Suppressor macrophage treated with lipopolysaccharide for 4 hours (primary cell): Measurements from ENCODE around the gene PPP1R37.

ENCODE experiments used
- DNase-seq: peaks from one replicate; pipeline ENCODE4 v3.0.0-alpha.2; 2020

PPP1R37 gene

GRCh38 chr19:45158503-45159209 lies 65.7 kb downstream of the PPP1R37 start:
- no peak for DNase-seq

GRCh38 chr19:45159210-45159970 lies 66.4 kb downstream of the PPP1R37 start:
- no peak for DNase-seq

DNA sequence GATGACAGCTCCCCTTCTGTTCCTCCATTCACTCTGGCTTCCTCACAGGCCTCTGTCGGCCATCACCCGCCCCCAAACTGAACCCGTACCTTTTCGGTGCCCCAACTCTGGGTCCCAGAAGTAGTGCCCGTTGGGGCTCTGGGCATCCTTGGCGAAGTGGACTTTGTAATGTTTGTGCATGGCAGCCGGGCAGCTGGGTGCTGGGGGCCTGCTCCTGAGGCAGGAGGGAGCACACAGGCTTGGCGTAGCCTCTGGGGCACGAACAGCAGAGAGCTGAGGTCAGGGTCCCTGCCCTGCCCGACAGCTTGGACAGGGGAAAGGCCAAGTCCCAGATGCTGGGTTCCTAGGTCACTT lies 67.0 kb downstream of the PPP1R37 start:
- DNase-seq: no peak

DNA sequence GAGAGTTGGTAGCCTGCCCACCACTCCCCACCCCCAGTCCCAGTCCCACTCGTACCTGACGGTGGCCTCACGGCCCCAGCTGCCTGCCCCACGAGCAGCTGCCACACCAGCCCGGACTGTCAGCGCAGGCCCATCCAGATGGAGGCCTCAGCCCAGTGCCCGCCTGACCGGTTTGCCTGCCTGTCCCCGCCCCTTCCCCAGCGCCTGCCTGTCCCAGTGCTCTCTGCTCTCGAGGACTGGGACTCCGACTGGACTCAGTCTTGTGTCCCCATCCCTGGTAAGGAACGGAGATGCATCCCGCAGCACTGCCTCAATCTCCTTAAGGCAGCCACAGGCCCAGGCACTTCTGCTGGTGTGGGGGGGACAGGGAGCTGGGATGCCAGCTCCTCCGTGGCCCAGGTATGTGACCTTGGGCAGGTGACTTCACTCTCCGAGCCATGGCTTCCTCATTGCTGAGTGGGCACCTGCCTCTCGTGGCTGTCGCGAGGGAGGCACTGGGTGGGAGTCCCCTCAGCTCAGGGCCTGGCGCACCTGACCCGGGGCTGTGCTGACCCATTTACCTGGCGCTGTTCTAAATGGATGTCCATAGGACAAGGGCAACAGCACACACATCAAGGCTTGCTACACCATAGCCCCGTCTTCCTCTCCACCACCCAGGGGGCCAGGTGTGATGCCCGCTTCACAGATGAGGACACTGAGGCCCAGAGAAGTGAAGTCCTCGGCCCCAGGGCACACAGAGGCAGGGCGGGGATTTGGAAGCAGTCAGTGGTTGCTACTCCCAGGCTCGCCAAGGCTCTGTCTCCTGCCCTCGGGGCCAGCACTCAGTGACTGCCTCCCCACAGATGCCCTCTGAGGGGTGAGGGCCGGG lies 68.1 kb downstream of the PPP1R37 start, which contains the start of gene NKPD1:
NKPD1 (minus strand) TSS at position 113 of the 868 bp plus-strand sequence. CDS start 832 bp downstream, outside the sequence.
- DNase-seq: no peak

- no peak for DNase-seq
These were observed 69.0 kb downstream of the PPP1R37 start for GRCh38 chr19:45161738-45162607.

DNA sequence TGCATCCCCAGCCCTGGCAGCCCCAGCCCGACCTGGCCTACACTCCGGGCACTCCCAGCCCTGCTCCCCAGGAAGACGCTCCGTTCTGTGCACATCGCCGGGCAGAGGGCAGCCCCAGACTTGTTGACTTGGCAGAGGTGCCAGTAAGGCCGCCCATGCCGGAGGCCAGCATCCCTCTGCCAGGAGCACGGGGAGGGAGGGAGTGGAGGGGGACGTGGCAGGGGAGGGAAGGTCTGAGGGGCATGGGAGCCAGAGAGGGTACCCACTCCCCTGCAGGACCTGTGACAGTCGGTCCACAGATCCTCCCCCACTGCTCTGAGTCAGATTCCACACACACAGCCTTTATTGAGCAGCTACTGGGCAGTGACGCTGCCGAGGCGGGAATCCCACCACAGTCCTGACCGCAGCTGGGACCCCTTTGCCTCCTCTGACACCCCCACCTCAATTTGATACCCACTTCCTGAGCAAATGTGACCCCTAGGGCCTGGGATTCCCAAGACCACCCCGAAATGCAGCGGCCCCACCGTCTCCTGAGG lies 69.7 kb downstream of the PPP1R37 start:
- DNase-seq: no peak

DNA sequence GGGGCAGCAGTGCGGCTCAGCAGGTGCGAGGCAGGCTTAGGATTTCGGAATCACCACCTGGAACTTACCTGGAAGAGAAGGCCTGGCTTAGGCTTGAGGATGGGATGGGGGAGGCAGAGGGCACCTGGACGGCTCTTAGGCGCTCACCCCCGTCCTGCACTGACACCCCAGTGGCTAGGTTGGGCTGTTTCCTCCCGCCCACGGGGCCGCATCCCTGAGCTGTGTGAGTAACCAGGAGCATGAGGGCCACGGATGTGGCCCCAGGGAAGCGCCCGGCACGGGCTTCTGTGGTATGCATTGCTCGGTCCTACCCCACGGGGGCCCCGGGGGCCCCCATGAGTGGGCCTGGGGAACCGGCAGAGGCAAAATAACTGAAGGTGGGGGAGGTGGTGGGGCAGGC lies 70.2 kb downstream of the PPP1R37 start:
- no peak for DNase-seq

GRCh38 chr19:45163751-45164460 lies 70.9 kb downstream of the PPP1R37 start:
- DNase-seq: no peak

GRCh38 chr19:45164577-45165335 lies 71.8 kb downstream of the PPP1R37 start:
- DNase-seq: peak; percentile 92

DNA sequence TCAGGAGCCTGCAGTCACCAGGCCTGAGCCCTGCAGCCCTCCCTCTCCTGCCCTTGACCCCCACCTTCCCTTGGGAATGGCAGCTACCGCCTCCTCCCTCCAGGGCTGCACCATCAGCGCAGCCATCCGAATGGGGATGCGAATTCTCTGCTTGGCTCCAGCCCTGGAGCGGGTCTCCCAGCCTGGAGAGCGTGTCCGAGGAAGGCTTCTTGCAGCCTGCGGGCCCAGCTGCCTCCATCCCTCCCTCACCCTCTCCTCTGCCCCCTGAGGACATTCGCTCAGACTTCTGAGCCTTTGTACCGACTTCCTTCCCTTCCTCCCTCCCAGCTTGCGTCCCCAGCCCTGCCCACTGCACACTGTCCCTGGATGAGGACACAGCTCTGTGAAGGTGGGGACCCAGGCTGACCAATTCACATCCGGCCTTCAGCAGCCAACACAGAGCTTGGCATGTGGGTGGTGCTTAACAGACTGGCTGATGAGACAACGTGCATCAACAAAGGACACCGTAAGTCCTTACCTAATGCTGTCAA lies 73.8 kb downstream of the PPP1R37 start:
- DNase-seq: no peak

GRCh38 chr19:45168767-45169351 lies 75.9 kb downstream of the PPP1R37 start:
- DNase-seq: no peak

GRCh38 chr19:45169602-45170001 lies 76.6 kb downstream of the PPP1R37 start:
- DNase-seq: no peak

DNA sequence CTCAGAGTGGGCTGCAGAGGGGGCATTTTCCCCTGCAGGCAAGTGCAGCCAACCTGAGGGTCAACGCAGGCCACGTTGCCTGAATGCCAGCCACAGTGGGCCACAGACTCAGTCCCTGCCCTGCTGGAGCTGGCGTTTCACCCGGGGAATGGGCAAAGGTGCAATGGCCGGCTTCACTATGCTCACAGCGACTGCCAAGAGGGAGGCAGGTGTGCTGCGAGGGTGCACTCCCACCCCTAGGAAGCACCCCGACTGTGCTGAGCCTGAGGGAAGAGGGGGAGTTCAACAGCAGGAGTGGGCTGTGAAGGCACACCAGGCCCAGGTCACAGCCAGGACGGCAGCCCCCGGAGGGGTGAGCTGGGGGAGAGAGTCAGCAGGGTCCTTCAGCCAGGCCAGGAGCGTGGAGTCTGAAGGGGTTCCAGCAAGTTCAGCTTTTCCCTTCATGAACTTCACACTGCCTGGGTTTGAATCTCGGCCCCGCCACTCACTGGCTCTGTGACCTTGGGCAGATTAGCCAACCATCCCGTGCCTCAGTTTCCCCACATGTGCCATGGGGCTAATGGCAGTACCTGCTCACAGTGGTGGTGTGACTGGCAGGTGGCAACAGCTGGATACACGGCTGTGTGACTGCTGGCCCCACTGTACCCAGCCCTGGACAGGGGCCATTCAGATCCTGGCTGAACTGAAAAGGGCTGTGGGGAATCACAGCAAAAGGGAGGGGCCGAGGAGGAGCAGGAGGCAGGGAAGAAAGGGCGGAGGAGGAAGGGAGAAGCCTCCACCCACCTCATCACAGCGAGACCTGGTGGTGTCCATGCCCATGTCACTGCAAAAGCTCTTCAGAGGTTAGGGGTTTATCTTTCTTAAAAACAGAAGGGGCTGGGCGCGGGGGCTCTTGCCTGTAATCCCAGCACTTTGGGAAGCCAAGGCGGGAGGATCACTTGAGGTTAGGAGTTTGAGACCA lies 77.4 kb downstream of the PPP1R37 start:
- DNase-seq: no peak

- DNase-seq: no peak
These were observed 78.2 kb downstream of the PPP1R37 start for GRCh38 chr19:45171211-45171623.

DNA sequence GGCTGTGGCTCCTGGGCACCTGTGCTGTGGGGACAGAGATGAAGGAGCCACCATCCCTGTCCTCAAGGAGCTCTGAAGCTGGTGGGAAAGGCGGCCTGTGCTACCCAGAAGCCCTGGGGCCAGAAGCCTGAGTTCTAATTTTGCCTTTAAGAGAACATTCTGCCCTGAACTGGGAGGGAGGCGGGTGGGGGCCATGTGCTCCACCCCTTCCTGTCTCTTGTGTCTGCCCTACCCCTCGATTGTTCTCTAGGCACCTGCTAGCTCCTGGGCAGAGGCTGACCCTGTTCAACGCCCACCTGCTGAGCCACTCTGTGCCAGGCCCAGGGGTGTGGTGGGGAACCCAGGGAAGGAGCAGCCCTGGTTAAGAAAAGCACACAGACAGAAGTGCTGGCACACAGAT lies 79.2 kb downstream of the PPP1R37 start:
- DNase-seq: no peak

- DNase-seq: no peak
These were observed 79.7 kb downstream of the PPP1R37 start for GRCh38 chr19:45172611-45173208.

DNA sequence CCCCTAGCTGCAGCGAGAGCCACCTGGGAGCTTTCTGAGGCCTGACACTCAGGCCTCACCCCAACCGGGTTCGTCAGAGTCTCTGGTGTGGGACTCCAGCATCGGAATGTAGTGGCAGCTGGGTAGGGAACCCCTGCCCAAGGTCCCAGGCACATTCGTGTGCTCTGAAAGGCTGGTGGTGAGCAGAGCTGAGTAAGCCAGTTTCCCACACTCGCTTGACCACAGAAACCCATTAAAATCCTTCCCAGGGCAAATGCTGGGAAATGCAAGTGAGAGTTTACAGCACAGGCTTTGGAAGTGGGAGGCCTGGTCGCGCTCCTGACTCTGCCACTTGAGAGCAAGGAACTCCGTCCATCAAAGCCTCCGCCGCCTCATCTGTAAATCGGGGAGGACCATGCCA lies 80.8 kb downstream of the PPP1R37 start:
- peak; percentile 31 for DNase-seq
